ENCODE results near the gene PTPRK. TPM values are rescaled to one million over a fixed set of nuclear protein-coding genes. Genes with fewer than 3 reads are reported as not detected.

The PTPRK gene
- polyA plus RNA-seq, 1 donor (not counting 4 experiments of a cell fraction or from before 2014, with no cell fraction given): 52.7 TPM

DNA sequence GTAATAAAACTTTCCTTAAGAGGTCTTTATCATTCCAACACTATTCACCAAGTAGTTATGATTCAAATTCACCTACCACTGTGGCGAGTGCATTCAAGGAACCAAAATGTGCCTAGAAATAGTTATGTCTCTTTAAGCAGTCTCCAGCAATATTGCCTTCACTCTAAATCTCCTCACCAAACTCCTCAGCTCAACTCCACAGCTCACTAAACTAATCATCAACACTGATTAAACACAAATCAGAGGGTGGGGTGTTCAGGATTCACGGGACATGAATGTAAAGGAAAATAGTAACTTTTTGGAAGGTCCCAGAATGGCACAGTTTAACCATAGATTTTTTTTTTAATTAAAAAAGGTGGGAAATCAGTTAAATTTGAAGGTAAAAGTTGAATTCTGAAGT, 549.0 kb downstream of the PTPRK start:
- Histone ChIP-seq H3K9me1 (ENCODE audit: control insufficient read depth, extremely low read depth, insufficient read depth, low read length) (no peaks in the 10 kb centered on the region), H3K27me3 (ENCODE audit: control insufficient read depth, extremely low read depth, insufficient read depth, low read length) (no peaks in the 10 kb centered on the region), H3K9ac (ENCODE audit: control insufficient read depth, extremely low read depth, insufficient read depth, low read length) (no peak overlapping the region), H2AFZ (ENCODE audit: control insufficient read depth, low read length) (no peak overlapping the region), H3K4me2 (ENCODE audit: control insufficient read depth, extremely low read depth, insufficient read depth, low read depth, low read length) (peak overlapping the region; percentile 60), H3K36me3 (ENCODE audit: control insufficient read depth in 2 of 2, extremely low read depth in 1 of 2, insufficient read depth in 2 of 2, low read length in 2 of 2) (peaks cover 8 to 11% of the 10 kb centered on the region in 2 experiments), H3K27ac (ENCODE audit: control insufficient read depth, insufficient read depth, low read length) (peak overlapping the region; percentile 68), H3K79me2 (ENCODE audit: control insufficient read depth, insufficient read depth, low read length) (no peaks in the 10 kb centered on the region), H3K4me1 (ENCODE audit: control insufficient read depth, extremely low read depth, insufficient read depth, low read length) (peaks cover 38% of the 10 kb centered on the region), H4K20me1 (ENCODE audit: control insufficient read depth, extremely low read depth, insufficient read depth, low read length) (no peaks in the 10 kb centered on the region), H3K9me3 (ENCODE audit: control insufficient read depth, low read depth, low read length) (no peaks in the 10 kb centered on the region), H3K4me3 (ENCODE audit: control insufficient read depth in 2 of 3, extremely low read depth in 1 of 3, insufficient read depth in 2 of 3, low read depth in 1 of 3, low read length in 3 of 3) (peak overlapping the region in 1 of 3 experiments; percentile 1)
- dilution Hi-C loops (cut with MboI; ENCODE audit: extremely low pct_ligation_motif_present, low sequenced_read_pairs): no loop called here
- no peak for TF ChIP-seq EZH2 (IDR thresholded peaks at IDR 0.05; ENCODE audit: low read length)
- TF ChIP-seq, protein P1, sequence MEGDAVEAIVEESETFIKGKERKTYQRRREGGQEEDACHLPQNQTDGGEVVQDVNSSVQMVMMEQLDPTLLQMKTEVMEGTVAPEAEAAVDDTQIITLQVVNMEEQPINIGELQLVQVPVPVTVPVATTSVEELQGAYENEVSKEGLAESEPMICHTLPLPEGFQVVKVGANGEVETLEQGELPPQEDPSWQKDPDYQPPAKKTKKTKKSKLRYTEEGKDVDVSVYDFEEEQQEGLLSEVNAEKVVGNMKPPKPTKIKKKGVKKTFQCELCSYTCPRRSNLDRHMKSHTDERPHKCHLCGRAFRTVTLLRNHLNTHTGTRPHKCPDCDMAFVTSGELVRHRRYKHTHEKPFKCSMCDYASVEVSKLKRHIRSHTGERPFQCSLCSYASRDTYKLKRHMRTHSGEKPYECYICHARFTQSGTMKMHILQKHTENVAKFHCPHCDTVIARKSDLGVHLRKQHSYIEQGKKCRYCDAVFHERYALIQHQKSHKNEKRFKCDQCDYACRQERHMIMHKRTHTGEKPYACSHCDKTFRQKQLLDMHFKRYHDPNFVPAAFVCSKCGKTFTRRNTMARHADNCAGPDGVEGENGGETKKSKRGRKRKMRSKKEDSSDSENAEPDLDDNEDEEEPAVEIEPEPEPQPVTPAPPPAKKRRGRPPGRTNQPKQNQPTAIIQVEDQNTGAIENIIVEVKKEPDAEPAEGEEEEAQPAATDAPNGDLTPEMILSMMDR (optimal IDR thresholded peaks at IDR 0.05 in 1 of 3, IDR thresholded peaks at IDR 0.05 in 1 of 3, conservative IDR thresholded peaks at IDR 0.05 in 1 of 3; ENCODE audit: extremely low read depth in 1 of 3, insufficient read depth in 2 of 3, low read length in 3 of 3): no peak
- DNase-seq (ENCODE audit: low read depth, low spot score) (no peak), FAIRE-seq (no peak)

DNA sequence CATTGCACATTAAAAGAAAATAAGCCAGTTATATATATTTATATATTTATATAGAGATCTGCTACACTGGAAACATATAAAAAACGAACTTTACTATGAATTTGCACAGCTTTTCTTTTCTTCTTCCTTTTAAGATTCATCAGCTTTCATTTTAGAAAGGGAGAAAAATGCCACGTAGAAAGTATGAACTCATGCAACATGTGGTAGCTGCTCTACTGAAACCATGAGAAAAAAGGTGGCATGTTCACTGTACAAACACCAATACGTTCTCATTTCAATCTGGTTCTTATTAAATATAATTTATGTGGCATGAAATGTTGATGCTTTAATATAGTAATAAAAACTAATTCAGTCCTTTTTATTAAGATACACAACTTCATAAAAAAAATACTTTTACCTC, 550.7 kb downstream of the PTPRK start:
- H3K27ac ChIP-seq (ENCODE audit: control insufficient read depth, insufficient read depth, low read length): no peak overlapping the region
- no peak for FAIRE-seq
- no peak overlapping the region for H3K4me2 ChIP-seq (ENCODE audit: control insufficient read depth, extremely low read depth, insufficient read depth, low read depth, low read length)
- H3K9ac ChIP-seq (ENCODE audit: control insufficient read depth, extremely low read depth, insufficient read depth, low read length): no peak overlapping the region
- H3K9me3 ChIP-seq (ENCODE audit: control insufficient read depth, low read depth, low read length): no peaks in the 10 kb centered on the region
- H3K9me1 ChIP-seq (ENCODE audit: control insufficient read depth, extremely low read depth, insufficient read depth, low read length): no peaks in the 10 kb centered on the region
- peaks cover 34% of the 10 kb centered on the region for H3K4me1 ChIP-seq (ENCODE audit: control insufficient read depth, extremely low read depth, insufficient read depth, low read length)
- no peaks in the 10 kb centered on the region for H4K20me1 ChIP-seq (ENCODE audit: control insufficient read depth, extremely low read depth, insufficient read depth, low read length)
- no peak overlapping the region for H3K4me3 ChIP-seq (ENCODE audit: control insufficient read depth in 2 of 3, extremely low read depth in 1 of 3, insufficient read depth in 2 of 3, low read depth in 1 of 3, low read length in 3 of 3)
- no peak overlapping the region for H2AFZ ChIP-seq (ENCODE audit: control insufficient read depth, low read length)
- dilution Hi-C loops (cut with MboI; ENCODE audit: extremely low pct_ligation_motif_present, low sequenced_read_pairs): no loop called here
- H3K36me3 ChIP-seq (ENCODE audit: control insufficient read depth in 2 of 2, extremely low read depth in 1 of 2, insufficient read depth in 2 of 2, low read length in 2 of 2): peaks cover 5 to 6% of the 10 kb centered on the region in 2 experiments
- H3K79me2 ChIP-seq (ENCODE audit: control insufficient read depth, insufficient read depth, low read length): no peaks in the 10 kb centered on the region
- TF ChIP-seq EZH2 (IDR thresholded peaks at IDR 0.05; ENCODE audit: low read length): no peak
- TF ChIP-seq, protein P1 (optimal IDR thresholded peaks at IDR 0.05 in 1 of 3, IDR thresholded peaks at IDR 0.05 in 1 of 3, conservative IDR thresholded peaks at IDR 0.05 in 1 of 3; ENCODE audit: extremely low read depth in 1 of 3, insufficient read depth in 2 of 3, low read length in 3 of 3): no peak
- no peak for DNase-seq (ENCODE audit: low read depth, low spot score)
- no peaks in the 10 kb centered on the region for H3K27me3 ChIP-seq (ENCODE audit: control insufficient read depth, extremely low read depth, insufficient read depth, low read length)

Data from keratinocyte (primary cell).